K562 treated with DMSO at 1 percent for 24 hours (cell line): ENCODE results near the gene PSIP1. TPM values are rescaled to one million over a fixed set of nuclear protein-coding genes. Genes with fewer than 3 reads are reported as not detected.

Source experiments
- total RNA-seq: library from RNA; unstranded; fragments of 300-600 nt; gene quantifications from 2 replicates; pipeline ENCODE4 v1.2.3, GENCODE V29; 2022; ENCODE audit warnings: low read depth; ENCODE audit not compliant: insufficient read depth

Gene PSIP1
- total RNA-seq = 84.7 and 106 TPM in 2 replicates

DNA sequence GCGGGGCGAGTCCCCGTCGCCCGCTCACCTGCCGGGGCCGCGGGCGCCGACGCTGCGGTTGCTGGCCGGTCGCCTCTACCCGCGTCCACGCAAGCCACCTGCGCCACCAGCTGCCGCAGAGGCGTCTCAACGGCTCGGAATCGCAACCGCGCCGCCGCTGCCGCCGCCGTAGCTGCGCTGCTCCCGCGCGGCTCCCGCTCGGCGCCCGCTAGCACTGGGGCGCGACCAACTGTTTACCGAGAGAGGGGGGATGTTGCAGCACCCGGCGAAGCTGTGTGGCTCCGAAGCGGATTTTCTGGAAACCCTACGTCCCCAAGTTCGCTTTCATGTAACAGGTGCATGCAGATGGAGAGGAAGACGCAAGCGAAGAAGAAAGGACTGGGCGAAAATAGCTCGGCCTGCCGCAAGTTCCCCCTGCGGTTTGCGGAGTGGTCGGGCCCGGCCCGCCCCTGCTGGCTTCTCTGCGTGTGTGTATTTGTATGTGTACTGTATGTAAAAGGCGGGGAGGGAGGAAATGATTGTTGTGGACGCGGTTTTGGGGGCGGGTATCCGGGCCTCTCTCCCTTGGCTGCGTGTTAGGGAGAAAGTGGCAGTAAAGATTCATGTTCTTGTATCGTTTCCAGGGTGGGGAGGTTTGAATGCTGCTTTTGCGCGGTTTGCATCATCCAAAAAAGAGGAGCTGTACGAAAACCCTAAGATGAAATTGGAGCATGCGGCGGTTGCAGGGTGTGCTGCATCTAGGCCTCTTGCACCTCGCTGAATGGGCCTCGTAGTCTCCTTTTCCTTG, at the start of gene PSIP1:
Gene PSIP1, minus strand, starts transcription at position 182 of the 787 bp plus-strand sequence. CDS start 782 bp downstream, outside the sequence.

DNA sequence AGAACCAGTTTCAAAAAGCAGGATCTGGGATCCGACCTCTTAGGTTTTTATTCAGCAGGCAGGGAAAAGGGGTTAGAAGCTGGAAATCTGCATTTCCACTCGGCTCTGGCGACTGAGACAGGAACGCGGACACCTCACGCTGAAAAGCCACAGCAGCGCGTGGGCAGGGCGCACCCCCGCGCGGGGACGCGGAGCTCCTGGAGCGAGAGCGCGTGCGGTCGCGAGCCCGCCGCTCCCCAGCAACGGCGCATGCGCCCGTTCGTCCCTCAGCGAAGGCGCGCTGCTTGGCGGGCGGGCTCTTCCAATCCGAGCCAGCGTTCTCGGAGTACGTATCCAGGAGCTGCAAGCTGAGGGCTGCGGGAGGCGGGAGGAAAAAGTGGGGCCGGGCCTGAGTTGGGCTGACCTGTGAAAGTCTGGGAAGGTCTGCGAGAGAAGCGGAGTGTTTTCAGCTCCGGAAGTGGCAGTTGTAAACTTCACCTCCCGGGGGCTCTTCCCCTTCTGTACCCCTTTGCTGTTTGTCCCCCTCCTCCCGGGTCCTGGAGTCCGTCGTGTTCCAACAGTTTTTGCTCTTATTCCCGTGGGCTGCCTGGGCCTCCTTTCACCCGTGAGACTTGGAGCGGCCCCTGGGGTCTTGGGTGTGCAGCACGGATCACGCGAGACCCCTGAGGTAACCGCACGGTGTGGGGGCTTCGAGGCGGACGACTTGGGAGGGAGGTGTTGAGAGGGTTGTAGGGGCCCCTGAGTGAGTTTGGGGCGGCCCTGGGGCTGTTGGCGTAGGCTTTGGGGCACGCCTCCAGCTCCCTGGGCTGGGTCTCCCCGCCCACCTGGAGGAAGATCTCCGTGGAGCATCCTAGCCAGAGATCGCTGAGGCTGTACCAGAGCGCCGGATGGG, 42.1 kb upstream of the PSIP1 start, which contains the start of gene CCDC171:
Gene CCDC171, plus strand, starts transcription at position 408 of the 892 bp plus-strand sequence. CDS start 11,046 bp downstream, outside the sequence.

DNA sequence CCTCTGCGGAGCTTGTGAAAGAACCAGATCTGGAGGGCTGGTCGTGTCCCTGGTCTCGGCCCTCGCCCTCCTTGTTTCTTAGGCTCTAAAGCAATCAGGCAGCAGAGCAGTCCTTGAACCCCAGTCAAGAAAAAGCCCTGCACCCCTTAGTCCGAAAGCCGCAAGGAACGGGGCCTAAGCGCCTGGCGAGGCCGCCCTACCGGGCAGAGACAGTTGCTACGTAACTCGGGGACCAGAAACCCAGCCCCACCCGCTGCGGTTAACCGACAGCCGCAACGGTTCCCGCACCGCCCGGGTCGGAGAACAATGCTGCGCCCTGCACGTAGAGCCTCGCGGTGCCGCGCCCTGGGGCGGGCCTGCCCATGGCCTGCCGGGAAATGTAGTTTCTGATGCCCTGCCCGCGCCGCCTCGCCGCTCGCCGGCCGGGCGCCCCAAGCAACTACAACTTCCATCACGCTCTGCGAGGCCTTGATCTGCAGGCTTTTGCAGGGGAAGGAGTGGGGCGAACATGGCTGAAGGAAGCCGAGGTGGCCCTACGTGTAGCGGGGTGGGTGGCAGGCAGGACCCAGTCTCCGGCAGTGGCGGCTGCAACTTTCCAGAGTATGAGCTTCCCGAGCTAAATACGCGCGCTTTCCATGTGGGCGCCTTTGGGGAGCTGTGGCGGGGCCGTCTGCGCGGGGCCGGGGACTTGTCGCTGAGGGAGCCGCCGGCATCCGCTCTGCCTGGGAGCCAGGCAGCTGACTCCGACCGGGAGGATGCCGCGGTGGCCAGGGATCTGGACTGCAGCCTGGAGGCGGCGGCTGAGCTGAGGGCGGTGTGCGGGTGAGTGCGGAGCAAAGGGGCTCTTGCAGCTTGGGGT, 88.2 kb downstream of the PSIP1 start, which contains the start of gene SNAPC3:
Gene SNAPC3, plus strand, starts transcription at position 505 of the 859 bp plus-strand sequence. Its CDS starts 4 bp downstream, at position 509.

Other genes with a start within 250 kb of the PSIP1 start
- gene TTC39B, start 203.8 kb downstream of the PSIP1 start, total RNA-seq = 1.2 and 3.1 TPM in 2 replicates
- 11.5 and 13.1 TPM in 2 replicates for gene SNAPC3, start 88.1 kb downstream of the PSIP1 start, total RNA-seq
- gene CCDC171, start 42.1 kb upstream of the PSIP1 start, total RNA-seq = 0.30 and 0.49 TPM in 2 replicates